Measurements from ENCODE around the gene KRT17.

DNA sequence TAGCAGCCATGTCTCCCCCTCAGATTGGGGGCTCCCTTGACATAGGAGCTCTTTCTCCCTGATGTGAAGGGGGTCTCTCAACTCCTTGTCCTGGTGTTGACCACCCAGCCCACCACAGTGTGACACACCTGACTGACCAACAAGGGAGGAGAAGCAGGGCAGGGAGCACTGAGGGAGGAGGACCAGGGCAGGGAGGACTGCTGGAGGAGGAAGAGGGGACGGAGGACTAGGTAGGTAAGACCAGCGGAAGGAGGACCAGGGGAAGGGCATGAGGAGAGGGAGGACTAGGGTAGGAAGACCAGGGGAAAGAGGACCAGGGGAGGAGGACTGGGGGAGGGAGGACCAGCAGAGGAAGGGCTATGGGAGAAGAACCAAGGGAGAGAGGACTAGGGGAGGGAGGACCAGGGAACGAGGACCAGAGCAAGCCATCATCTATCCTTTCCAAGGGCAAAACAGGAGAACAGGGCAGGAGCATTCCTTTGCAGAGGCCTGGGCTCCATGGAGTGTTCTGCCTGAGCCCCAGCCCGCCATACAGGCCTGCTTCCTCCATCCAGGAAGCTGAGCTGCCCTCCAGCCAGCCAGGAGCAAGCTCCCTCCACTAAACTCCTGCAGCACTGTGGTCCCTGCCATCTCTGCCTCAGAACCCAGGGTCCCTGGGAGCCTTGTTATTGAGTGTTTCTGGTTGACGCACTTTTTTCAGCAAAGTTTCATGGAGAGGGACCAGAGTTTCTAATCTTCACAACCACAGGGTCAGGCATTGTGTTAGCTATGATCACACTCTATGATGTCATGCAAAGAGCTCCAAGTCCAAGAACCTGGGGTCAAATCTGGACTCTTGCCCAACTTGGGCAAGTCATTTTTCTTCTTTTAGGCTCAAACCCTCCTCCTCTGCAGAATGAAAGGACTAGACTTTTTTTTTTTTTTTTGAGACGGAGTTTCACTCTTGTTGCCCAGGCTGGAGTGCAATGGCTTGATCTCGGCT, 15.4 kb upstream of the KRT17 start:
- TF ChIP-seq, protein P1, sequence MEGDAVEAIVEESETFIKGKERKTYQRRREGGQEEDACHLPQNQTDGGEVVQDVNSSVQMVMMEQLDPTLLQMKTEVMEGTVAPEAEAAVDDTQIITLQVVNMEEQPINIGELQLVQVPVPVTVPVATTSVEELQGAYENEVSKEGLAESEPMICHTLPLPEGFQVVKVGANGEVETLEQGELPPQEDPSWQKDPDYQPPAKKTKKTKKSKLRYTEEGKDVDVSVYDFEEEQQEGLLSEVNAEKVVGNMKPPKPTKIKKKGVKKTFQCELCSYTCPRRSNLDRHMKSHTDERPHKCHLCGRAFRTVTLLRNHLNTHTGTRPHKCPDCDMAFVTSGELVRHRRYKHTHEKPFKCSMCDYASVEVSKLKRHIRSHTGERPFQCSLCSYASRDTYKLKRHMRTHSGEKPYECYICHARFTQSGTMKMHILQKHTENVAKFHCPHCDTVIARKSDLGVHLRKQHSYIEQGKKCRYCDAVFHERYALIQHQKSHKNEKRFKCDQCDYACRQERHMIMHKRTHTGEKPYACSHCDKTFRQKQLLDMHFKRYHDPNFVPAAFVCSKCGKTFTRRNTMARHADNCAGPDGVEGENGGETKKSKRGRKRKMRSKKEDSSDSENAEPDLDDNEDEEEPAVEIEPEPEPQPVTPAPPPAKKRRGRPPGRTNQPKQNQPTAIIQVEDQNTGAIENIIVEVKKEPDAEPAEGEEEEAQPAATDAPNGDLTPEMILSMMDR (conservative IDR thresholded peaks at IDR 0.05), result no peak
- TF ChIP-seq EZH2 (IDR thresholded peaks at IDR 0.05; ENCODE audit: low read depth), result no peak

Data from PC-9 (cell line).